DMS79 (cell line): ENCODE results near the gene NEURL1B.
"Not testable (repeated sequence)": the region's sequence is repeated elsewhere in the genome, so short reads cannot be mapped to it uniquely, and the experiment has no call there.

Experiments used
- DNase-seq: peaks from one replicate; lab custom pipeline; 2025; lab: John Stamatoyannopoulos, UW

NEURL1B gene

DNA sequence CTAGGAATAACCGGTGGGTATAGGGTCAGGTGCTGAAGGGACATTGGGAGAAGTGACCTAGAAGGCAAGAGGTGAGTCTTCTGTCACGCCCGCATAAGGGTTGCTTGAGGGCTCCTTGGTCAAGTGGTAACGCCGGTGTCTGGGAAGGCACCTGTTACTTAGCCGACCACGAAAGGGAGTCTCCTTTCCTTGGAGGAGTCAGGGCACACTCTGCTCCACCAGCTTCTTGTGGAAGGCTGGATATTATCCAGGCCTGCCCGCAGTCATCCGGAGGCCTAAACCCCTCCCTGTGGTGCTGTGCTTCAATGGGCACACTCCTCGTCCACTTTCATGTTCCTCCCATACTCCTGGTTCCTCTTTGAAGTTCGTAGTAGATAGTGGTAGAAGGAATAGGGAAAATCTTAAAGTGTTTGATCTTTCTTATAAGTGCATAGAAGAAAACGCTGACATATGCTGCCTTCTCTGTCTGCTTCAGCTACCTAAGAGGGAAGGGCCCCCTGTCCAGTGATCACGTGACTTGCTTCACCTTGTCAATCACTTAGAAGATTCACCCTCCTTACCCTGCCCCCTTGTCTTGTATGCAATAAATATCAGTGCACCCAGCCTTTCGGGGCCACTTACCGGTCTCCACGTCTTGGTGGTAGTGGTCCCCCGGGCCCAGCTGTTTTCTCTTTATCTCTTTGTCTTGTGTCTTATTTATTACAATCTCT, 16.6 kb downstream of the NEURL1B start:
- DNase-seq: not testable (repeated sequence)

DNA sequence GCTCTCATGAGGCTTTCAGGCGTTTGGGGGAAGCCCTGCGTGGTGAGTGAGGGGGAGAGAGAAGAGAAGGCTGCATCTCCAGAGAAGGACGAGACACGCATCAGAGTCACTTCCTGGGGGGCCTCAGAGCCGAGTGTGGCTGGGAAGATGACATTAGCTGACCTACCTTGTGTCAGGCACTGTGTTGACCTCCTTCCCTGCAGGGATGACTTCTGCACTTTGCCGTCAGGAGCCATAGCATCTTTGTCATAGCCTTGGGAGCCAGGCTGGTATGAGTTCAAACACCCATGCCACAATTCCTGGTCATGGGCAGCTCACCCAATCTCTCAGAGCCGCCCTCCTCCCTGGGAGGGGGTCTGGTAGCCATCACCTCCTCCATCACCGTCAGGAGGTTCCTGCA, 17.3 kb downstream of the NEURL1B start:
- DNase-seq: no peak

DNA sequence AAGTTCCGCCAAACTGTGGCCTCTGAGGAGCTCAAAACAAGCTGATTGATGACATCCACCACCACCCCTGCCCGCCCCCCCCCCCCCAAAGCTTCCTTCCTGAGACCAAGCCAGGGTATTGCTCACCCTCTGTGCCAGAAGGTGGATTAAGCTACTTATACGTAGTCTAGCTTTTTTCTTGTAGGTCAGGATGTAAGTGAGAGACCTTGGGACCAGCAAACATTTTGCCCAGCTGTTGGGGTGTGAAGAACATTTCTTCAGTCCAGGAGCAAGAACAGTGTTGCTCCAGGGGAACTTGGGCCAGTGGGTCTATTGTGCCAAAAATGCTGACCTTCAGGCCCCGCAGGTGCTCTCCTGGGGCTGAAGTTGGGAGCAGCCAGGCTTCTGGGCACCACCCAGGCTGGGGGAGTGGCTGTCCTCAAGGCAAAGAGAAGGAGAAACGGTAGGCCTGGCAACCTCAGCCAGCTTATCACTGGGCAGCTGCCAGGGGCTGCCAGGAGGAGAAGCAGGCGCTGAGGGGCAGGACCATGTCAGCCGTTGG, 18.0 kb downstream of the NEURL1B start:
- no peak for DNase-seq

DNA sequence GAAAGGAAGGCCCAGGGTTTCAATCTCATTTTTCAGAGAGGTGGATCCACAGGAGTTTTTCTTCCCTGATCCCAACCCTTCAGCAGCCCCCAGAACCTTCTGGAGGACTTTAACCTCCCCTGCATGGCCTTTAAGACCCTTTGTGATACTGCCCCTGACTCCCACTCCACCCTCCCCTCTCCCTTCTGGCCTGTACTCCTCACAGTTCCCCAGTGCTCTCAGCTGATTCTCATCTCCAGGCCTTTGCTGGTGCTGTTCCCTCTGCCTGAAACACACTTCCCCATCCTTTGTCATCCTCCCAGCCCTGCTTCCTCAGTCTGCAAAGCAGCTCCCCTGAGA, 18.5 kb downstream of the NEURL1B start:
- no peak for DNase-seq

DNA sequence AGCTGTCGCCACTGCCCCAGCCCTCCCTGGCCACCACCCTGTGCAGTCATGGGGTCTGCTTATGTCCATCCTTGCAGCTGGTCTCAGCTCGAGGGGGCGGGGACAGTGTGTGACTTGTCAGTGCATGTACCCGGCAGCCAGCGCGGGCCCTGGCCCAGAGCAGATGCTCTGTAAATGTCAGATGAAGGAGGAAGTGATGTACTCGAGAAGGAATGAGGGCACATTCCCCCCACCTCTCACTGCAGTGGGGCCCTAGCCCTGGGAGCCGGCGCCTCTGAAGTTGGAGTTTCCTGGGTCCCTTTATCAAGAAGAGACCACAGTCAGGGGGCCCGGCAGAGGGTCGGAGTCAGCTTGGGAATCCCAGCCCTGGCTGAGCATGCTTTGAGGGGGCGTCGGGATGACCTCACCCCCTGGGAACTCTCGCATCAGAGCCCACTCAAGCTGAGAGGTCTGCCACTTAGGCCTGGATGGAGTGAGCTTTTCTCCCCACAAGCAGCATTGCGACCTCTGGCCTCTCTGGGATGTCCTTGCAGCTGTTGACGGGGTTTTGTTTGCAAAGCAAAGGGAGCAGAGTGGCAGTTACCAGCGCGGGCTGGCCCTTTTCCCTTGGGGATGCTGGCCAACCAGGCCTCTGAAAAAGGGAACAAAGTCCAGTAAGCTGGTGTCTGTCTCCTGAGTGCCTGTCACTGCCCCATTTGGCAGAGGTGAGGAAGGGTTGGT, 19.0 kb downstream of the NEURL1B start:
- no peak for DNase-seq

DNA sequence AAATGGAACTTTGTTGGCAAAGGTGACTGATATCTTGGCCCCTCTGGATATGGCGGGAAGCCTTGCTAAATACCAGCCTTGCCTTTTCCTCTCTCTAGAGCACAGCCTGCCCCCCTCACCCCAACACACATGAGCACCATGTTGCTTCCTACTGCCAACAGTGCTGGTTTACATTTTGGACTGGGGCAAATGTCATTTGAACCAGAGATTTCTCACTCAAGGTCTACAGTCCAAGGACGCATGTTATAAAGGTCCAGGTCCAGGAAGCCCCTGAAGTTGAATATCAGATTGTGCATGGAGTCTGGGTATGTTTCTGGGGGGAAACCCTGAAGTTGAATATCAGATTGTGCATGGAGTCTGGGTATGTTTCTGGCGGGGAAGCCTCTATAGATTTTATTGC, 19.9 kb downstream of the NEURL1B start:
- no peak for DNase-seq

DNA sequence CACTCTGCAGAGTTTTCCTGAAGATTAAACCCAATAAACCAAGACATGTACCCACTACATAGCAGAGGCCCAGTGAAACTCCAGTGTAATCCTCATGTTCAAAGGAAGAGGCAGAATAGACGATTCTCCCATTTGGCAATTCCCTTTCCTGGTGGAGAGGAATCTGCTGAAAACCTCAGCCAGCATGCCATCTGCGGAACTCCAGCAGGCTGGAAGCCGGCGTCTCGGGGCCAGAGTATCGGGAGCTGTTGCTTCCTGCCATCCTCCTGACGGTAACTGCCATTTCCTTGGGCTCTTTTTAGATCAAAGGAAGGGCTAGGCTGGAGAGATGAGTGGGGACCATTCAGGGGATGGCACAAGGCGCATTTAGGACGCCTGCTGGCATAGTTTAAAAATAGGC, 20.5 kb downstream of the NEURL1B start:
- DNase-seq: no peak

DNA sequence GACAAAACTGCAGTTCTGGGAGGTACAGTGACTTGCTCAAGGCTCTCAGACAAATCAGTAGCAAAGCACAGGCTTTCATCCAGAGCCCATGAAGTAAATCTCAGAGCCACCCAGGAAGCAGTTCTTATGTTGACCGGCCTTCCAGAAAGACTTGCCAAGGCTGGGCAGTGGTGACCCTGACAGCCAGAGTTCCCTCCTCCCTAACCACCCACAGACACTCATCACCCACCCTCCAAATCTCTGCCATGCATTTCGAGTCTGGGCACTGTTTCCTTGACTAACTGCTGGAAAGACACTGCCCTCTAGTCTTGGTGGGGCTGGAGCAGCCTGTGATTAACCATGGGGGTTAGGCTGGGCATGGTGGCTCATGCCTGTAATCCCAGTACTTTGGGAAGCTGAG, 21.5 kb downstream of the NEURL1B start:
- no peak for DNase-seq

DNA sequence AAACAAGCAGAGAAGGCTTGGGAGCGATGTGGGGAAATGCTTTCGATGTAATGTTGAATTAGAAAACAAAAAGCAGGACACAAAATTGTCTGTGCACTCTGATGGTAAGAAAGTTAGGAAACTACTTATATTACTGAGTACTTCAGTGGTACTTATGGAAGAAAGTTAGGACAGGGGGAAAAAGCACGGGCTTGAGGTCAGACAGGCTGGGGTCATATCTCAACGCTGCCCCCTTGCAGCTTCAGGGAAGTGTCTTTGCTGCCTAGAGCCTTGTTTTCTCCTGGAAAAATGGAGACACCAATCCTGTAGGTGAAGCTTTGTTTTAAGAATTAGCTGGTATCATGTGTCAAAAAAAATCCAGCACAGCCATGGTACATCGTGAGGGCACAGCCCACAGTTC, 23.0 kb downstream of the NEURL1B start:
- DNase-seq: no peak

DNA sequence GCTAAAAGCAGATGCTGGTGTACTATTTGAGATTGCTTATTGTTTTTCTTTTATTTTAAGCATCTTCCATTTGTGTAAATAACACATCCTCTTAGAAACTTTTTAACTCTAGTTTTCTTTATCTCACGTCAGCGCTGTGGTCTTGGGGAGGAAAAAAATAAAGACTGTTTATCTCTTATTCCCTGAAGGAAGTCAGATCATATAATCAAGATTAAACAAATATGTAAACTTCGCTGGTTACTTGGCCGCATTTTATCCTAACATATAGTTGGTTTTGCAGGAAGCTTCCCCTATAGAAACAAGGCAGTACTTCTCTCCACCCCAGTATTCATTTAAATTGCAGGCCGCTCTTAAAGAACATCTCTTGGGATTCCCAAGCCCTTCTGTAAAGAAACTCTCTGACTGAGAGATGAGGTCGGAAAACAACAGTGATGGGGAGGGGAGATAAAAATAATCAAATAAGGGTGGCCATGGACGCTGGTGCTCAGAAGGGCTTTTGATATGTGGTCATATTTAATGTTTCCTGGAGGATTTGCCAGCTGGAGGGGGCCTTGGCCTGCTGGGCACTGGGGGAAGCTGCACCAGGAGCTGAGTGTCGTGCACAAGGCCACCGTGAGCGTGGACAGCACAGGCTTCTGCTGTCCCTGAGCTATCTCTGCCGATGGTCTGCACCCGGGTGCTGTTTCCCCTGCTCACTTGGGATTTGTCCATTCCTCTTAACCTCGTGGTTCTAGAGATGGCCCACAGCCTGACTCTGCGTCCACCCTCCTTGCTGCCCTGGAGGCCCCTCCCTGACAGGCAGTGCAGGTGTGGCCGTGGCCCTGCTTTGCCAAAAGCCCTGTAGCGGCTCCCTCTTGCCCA, 23.8 kb downstream of the NEURL1B start:
- no peak for DNase-seq

DNA sequence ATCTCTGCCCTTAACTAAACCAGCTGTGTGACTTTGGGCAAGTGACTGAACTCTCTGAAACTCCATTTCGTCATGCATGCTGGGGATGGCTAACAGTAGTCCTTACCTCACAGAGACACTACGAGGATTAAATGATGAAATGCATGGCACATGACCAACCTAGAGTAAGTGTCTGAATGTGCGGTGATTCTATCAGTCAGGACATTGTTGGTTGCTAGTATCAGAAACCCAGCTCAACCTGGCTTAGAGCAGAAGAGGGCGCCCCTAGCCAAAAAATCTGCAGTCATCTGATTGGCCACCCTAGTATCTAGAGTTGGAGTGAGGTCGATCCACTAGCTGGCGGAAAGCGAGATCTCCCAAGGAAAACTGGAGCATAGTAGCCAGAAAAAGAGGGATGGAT, 25.2 kb downstream of the NEURL1B start:
- no peak for DNase-seq

DNA sequence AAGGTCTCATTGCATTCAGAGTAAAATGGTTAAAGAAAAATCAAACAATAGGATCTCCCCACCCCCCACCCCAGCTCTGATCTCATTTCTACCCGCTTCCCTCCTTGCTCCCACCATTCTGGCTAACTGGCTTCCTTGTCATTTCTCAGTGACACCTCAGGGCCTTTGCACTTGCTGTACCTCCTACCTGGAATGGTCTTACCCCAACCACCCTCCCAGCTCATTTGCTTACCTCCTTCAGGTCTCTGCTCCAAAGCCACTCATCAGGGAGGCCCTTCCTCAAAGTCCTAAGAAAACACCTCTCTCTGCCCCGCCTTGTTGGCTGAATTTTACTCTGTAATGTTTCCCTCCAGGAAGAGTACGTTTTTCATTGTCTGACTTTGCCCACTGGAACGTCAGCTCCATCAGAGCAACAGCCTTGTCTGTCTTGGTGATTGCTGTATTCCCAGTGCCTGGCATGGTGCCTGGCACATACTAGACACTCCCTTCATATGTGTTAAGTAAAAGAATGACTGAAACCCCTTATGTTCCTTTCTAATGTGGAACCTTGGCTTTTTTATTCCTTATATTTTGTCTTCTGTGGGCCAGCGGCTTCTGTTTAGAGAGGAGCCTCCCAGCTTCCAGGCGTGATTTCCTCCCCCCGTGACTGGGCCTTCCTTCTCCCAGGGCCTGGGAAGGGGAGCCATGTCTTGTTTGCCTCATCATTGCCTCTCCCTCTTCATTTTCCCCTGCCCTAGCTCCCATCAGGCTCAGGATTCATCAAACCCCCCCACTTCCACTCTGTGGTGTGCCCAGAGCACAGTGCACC, 26.9 kb downstream of the NEURL1B start:
- no peak for DNase-seq

DNA sequence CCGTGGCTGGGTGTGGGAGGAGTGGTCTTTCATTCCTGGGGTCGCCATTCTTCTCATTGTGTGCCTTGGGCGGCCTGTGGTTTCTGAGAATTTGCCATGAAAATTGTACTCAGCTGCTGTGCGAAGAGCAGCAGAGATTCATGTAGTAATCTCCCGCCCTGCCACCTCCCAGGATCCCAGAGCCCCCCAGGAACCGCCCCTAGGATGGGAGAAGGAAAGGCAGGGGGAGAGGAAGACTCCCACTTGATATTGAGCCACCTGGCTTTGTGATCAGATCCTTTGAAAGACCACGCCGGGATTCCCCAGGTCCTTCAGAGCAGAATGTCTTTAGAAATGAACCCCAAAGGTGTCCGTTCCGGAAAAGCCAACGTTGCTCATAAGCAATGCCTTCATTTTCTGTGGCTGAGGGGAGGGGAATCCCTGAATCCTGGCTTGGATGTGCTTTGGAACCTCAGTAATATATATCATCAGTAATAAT, 27.6 kb downstream of the NEURL1B start:
- no peak for DNase-seq

DNA sequence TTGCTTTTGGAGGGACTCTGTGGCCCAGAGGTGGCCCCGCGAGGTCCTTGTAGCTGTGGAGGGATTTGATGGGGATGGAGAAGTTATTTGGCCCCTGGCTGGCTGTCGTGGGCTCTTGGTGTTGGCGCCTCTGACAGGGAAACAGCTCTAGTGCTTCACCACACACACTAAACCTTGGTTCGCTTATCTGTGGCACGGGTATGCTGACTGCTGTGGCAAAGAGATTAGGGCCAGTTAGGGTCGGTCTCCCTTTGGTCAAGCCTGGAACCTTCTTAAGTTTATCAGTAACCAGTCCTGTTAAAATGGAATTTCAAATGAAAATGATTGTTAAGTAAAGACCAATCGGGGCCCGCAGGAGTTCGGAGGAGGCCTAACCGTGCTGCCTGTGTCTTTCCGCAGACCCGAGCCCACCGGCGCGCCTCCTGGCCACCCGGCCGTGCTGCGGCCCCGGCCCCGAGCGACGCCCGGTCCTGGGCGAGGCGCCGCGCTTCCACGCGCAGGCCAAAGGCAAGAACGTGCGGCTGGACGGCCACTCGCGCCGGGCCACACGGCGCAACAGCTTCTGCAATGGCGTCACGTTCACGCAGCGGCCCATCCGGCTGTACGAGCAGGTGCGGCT, 28.4 kb downstream of the NEURL1B start:
- no peak for DNase-seq

DNA sequence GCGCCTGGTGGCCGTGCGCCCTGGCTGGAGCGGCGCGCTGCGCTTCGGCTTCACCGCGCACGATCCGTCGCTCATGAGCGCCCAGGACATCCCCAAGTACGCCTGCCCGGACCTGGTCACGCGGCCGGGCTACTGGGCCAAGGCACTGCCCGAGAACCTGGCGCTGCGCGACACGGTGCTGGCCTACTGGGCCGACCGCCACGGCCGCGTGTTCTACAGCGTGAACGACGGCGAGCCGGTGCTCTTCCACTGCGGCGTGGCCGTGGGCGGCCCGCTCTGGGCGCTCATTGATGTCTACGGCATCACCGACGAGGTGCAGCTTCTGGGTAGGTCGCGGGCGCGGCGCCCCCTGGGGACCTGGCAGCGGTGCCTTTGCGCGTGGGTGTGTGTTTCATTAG, 28.9 kb downstream of the NEURL1B start:
- no peak for DNase-seq

DNA sequence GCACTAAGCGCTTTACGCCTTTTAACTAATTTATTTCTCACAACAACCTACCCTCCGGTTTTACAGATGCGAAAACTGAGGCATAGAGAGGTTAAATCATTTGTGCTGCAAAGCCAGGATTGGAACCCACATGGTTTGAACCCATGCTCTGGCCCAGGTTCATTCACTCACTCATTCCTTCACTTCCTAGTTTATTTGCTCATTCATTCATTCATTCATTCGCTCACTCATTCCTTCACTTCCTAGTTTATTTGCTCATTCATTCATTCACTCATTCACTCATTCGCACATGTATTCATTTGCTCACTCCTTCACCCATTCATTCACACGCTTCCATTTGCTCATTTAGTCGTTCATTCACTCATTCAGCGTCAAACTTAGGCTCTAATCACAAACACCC, 29.4 kb downstream of the NEURL1B start:
- DNase-seq: no peak

DNA sequence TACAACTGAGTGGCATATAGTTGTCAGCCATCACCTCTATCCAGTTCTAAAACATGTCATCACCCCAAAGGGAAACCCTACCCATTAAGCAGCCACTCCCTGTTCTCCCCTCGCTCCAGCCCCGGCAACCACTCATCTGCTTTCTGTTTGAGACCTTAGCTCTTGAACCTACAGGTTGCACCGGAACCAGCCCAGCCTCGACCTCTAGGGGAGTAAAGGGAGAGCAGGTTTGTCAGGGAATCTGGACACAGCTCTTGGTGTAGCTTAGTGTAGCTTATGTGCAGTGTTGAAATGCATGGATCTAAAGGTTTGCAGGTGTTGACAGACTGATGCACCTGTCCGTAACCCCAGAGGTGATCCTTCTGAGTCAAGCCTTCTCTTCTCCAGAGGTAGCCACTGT, 30.0 kb downstream of the NEURL1B start:
- no peak for DNase-seq

DNA sequence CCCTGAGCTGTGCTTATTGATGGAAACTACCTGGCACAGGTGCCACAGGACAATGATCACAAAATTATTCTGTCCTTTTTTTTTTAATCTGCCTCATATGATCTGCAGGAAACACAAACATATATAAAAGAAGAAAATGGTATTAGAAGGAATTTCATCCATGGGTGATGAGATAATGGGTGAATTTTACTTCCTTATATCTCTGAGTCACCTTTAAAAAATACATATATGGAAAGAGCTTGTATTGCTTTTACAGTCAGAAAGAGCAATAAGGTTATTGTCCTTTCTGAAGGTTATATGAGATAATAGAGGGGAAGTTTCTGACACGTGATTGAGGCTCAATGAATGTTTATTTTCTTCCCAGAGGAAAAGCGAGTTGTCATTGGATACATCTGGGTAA, 31.6 kb downstream of the NEURL1B start:
- DNase-seq: no peak

DNA sequence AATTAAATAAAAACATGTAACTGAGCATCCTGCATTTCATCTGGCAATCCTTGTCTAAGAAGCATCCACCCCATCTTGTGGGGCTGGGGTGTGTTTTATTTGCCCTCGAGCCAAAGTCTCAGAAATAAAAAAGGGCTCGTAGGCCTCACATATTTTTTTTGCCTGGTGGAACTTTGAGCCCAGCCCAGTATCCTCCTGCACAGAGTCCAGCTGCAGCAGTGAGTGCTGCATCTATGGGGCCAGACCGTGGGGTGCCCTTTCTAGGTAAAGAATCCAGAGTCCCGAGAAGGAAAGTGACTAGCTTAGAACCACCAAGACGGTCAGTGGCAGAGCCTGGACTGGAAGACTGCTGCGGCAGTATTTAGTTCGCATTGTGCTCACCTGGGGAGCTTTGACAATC, 33.1 kb downstream of the NEURL1B start:
- no peak for DNase-seq

DNA sequence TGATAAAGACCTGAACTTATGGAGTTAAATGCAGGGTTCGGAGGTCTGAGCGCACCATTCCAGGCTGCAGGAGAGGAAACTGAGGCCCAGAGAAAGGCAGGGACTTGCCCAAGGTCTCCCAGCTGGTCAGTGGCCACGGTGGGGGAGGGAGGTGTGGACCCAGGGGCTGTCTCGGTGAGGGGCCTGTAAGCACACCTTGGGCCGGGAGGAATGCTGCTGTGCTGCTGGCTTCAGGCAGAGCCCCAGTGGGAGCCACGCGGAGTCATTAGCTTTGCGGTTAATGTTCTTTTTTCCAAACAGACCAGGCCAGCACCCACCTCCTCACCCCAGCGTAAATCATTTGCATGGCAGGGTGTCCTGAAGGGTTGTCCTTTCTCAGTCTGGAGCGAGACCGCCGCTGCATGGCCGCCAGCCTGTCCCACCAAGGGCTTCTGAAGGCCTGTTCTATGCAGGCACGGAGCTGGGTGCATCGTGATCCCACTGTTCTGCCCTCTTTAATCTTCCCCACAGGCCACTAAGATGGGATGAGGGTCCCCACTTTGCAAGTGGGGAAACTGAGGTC, 35.9 kb downstream of the NEURL1B start:
- no peak for DNase-seq

DNA sequence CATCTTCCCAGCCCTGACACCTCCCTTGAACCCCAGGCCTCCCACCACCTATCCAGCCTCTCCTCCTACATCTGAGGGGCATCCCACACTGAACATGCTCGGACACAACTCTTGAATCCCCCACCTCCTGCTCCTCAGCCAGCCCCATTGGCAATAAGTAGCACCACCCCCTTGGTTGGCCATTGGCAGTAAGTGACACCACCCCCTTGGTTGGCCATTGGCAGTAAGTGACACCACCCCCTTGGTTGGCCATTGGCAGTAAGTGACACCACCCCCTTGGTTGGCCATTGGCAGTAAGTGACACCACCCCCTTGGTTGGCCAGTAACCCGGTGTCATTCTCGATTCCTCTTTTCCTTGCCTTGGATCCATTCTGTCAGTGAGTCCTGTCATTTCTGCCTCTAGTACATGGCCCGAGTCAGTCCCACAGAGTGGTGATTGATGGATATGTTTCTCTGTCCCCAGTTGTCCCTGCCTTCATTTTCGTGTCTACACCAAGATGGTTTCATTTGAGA, 37.4 kb downstream of the NEURL1B start:
- DNase-seq: not testable (repeated sequence)
